OCI-LY7 (cell line): ENCODE measurements around the gene USP34. TPM values are rescaled to one million over a fixed set of nuclear protein-coding genes. Genes with fewer than 3 reads are reported as not detected.

Source experiments
- BruUV-seq: library from RNA; stranded (reverse); fragments of 400-500 nt; replicated peaks from 2 replicates; lab custom pipeline; 2021; lab: Mats Ljungman, UMichigan
- CTCF ChIA-PET: fragments of 300-600 bp; sonication (Branson Sonifier 250); formaldehyde crosslinking; loops from one replicate; lab custom pipeline; 2022; ENCODE audit warnings: antibody characterized with exemption; ENCODE audit not compliant: unreplicated experiment; lab: Charles Lee
- POLR2A ChIA-PET: fragments of 300-600 bp; sonication (Branson Sonifier 250); formaldehyde crosslinking; loops from one replicate; lab custom pipeline; 2022; ENCODE audit warnings: antibody characterized with exemption; lab: Charles Lee
- DNase-seq: peaks from one replicate; pipeline ENCODE4 v3.0.0-alpha.2; 2015; ENCODE audit warnings: low spot score
- H2AFZ ChIP-seq: fragments of 200-600 bp; sonication (generic), shearing (Covaris generic); 2 replicates; pipeline ENCODE4 v1.6.1; 2014; ENCODE audit warnings: mild to moderate bottlenecking, antibody characterized with exemption, low read length, moderate library complexity
- H3K27ac ChIP-seq: fragments of 200-600 bp; sonication (generic); 2 replicates; pipeline ENCODE4 v1.5.1; 2014; ENCODE audit warnings: mixed run types, low read depth, mild to moderate bottlenecking, moderate library complexity, low read length, inconsistent platforms; ENCODE audit not compliant: poor library complexity, severe bottlenecking
- H3K36me3 ChIP-seq: fragments of 200-600 bp; sonication (generic); 2 replicates; pipeline ENCODE4 v1.6.1; 2014; ENCODE audit warnings: mild to moderate bottlenecking, antibody characterized with exemption, low read length, moderate library complexity, mixed read lengths; ENCODE audit not compliant: insufficient read depth
- H3K4me1 ChIP-seq: fragments of 200-600 bp; sonication (generic); 2 replicates; pipeline ENCODE4 v1.5.1; 2014; ENCODE audit warnings: mild to moderate bottlenecking, low read length; ENCODE audit not compliant: insufficient read depth, poor library complexity, severe bottlenecking
- H3K4me2 ChIP-seq: fragments of 200-600 bp; sonication (generic); 2 replicates; pipeline ENCODE4 v1.6.1; 2014; ENCODE audit warnings: mild to moderate bottlenecking, low read length
- H3K4me3 ChIP-seq: fragments of 200-600 bp; sonication (generic); 2 replicates; pipeline ENCODE4 v1.5.1; 2014; ENCODE audit warnings: mild to moderate bottlenecking, low read depth, low read length; ENCODE audit not compliant: poor library complexity, severe bottlenecking
- H3K79me2 ChIP-seq: fragments of 200-600 bp; sonication (generic); 2 replicates; pipeline ENCODE4 v1.6.1; 2016; ENCODE audit warnings: low read depth, mild to moderate bottlenecking, low read length, moderate library complexity, mixed read lengths; ENCODE audit not compliant: insufficient read depth
- H3K9me2 ChIP-seq: fragments of 200-600 bp; sonication (generic); 2 replicates; pipeline ENCODE4 v1.6.1; 2016; ENCODE audit warnings: mild to moderate bottlenecking, low read length, mixed read lengths; ENCODE audit not compliant: insufficient read depth
- H3K9me3 ChIP-seq: fragments of 200-600 bp; sonication (generic); 2 replicates; pipeline ENCODE4 v1.6.1; 2014; ENCODE audit warnings: mild to moderate bottlenecking, mixed run types, low read length, mixed read lengths
- H4K20me1 ChIP-seq: fragments of 200-600 bp; sonication (generic); 2 replicates; pipeline ENCODE4 v1.6.1; 2014; ENCODE audit warnings: mild to moderate bottlenecking, antibody characterized with exemption, low read length, moderate library complexity, mixed read lengths; ENCODE audit not compliant: insufficient read depth
- EZH2phosphoT487 ChIP-seq: fragments of 200-600 bp; sonication (generic); IDR thresholded peaks from 2 replicates; pipeline ENCODE4 v1.6.1; 2018; ENCODE audit warnings: low read depth, borderline replicate concordance, mild to moderate bottlenecking, mixed run types, antibody characterized with exemption, low read length, moderate library complexity, mixed read lengths
- intact Hi-C: fragments of 100-400 bp; cut with micrococcal nuclease; formaldehyde crosslinking; loops from one replicate; pipeline ENCODE4 v1.10.0; 2022; ENCODE audit not compliant: unreplicated experiment
- total RNA-seq, 2 experiments: library from RNA; depleted of rRNA in 1 of 2; stranded (reverse); fragments of >200 nt in 1 of 2; shearing (Covaris generic) in 1 of 2; gene quantifications; 2 replicates each; pipeline ENCODE4 v1.2.3, GENCODE V29; 2014 to 2022
- TF ChIP-seq, protein P1 (sequence below): fragments of 200-600 bp; sonication (generic); conservative IDR thresholded peaks from 2 replicates; pipeline ENCODE4 v1.5.1; 2014; ENCODE audit warnings: mild to moderate bottlenecking, antibody characterized with exemption, low read length, moderate library complexity, mixed read lengths

Gene USP34
- total RNA-seq, 2 experiments from 2014 or later = 192 to 344 TPM

DNA sequence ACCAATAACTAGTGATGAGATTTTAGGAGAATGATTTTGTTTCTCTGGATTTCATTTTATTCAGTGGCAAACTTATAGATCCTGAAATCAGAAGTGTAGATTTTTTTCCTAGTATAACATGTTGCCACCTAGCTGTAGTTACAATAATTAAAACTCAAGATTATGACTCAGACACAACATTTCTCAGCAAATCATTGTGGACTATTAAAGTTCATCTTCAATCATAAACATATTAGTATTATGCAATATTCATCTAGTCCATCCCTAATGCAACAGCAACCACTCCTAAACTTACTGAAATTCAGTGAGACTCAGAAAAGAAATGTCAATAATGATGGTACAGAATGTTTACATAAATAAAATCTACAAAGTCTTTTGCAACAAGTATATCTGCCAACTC, 51.3 kb downstream of the USP34 start:
- Histone ChIP-seq H3K4me2 (peak overlapping the region; percentile 80), H3K79me2 (peaks cover 100% of the 10 kb centered on the region), H3K9me2 (no peaks in the 10 kb centered on the region), H3K27ac (peak overlapping the region; percentile 98), H3K9me3 (no peaks in the 10 kb centered on the region), H3K4me3 (peak overlapping the region; percentile 18), H3K36me3 (peaks cover 64% of the 10 kb centered on the region), H2AFZ (no peak overlapping the region), H3K4me1 (peaks cover 80% of the 10 kb centered on the region), H4K20me1 (peaks cover 13% of the 10 kb centered on the region; the same call in 1 of the 2 replicates)
- intact Hi-C loops = no loop called here
- BruUV-seq = no TSS peak
- TF ChIP-seq, protein P1, sequence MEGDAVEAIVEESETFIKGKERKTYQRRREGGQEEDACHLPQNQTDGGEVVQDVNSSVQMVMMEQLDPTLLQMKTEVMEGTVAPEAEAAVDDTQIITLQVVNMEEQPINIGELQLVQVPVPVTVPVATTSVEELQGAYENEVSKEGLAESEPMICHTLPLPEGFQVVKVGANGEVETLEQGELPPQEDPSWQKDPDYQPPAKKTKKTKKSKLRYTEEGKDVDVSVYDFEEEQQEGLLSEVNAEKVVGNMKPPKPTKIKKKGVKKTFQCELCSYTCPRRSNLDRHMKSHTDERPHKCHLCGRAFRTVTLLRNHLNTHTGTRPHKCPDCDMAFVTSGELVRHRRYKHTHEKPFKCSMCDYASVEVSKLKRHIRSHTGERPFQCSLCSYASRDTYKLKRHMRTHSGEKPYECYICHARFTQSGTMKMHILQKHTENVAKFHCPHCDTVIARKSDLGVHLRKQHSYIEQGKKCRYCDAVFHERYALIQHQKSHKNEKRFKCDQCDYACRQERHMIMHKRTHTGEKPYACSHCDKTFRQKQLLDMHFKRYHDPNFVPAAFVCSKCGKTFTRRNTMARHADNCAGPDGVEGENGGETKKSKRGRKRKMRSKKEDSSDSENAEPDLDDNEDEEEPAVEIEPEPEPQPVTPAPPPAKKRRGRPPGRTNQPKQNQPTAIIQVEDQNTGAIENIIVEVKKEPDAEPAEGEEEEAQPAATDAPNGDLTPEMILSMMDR = peak; percentile 68
- no peak for TF ChIP-seq EZH2phosphoT487
- POLR2A ChIA-PET = interaction anchor here (0.7 to 3.3 kb wide), 8 partner anchors 9 to 388 kb away, joined by 3 to 26 read pairs (median 4); no protein-coding TSS in a partner anchor
- no peak for DNase-seq
- CTCF ChIA-PET = interaction anchor here (0.6 kb wide), 1 partner anchor 21 kb away, joined by 3 read pairs; no protein-coding TSS in a partner anchor

DNA sequence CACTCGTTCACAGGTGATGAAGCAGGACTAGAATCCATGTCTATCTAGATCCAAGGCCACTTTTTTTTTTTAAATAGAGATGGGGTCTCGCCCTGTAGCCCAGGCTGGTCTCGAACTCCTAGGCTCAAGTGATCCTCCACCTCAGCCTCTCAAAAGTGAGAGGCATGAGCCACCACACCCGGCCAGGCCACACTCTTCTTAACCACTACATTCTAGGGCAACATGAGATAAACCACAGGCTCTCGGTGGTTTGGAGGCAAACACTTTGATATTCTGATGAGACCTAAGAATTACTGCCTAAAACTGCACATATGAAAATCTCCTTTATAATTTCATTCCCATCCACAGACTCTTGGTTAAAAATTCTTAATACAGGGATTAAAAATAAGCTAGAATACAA, 51.8 kb downstream of the USP34 start:
- Histone ChIP-seq H3K9me2 (no peaks in the 10 kb centered on the region), H3K4me3 (peak overlapping the region; percentile 18), H3K27ac (peak overlapping the region; percentile 98), H3K9me3 (no peaks in the 10 kb centered on the region), H3K4me2 (peak overlapping the region; percentile 80), H2AFZ (no peak overlapping the region), H3K4me1 (peaks cover 75% of the 10 kb centered on the region), H3K79me2 (peaks cover 100% of the 10 kb centered on the region), H4K20me1 (peaks cover 13% of the 10 kb centered on the region; the same call in 1 of the 2 replicates), H3K36me3 (peaks cover 68% of the 10 kb centered on the region)
- intact Hi-C loops = no loop called here
- ChIA-PET CTCF (interaction anchor here (0.6 to 0.8 kb wide), 2 partner anchors 14 to 22 kb away, joined by 3 read pairs; no protein-coding TSS in a partner anchor), POLR2A (interaction anchor here (0.7 to 1.6 kb wide), 13 partner anchors 9 to 388 kb away, joined by 3 to 6 read pairs (median 4); no protein-coding TSS in a partner anchor)
- BruUV-seq = no TSS peak
- no peak for TF ChIP-seq EZH2phosphoT487
- TF ChIP-seq, protein P1 = no peak
- DNase-seq = peak; percentile 45
